GM12872 (cell line): Measurements from ENCODE around the gene PSKH1.

Source experiments
- CTCF ChIP-seq: IDR thresholded peaks from 3 replicates; pipeline ENCODE4 v1.5.1; 2011; ENCODE audit warnings: low read depth, mild to moderate bottlenecking, low read length, moderate library complexity; ENCODE audit not compliant: insufficient read depth

Gene PSKH1

GRCh38 chr16:67963292-67963661 is 70.2 kb downstream of the PSKH1 start:
- TF ChIP-seq CTCF: no peak

GRCh38 chr16:67963662-67964321 is 70.7 kb downstream of the PSKH1 start:
- no peak for TF ChIP-seq CTCF

- no peak for TF ChIP-seq CTCF
These were observed 71.5 kb downstream of the PSKH1 start for GRCh38 chr16:67964477-67965131.

GRCh38 chr16:67965668-67966548 is 72.9 kb downstream of the PSKH1 start:
- no peak for TF ChIP-seq CTCF

- no peak for TF ChIP-seq CTCF
These were observed 73.6 kb downstream of the PSKH1 start for GRCh38 chr16:67966549-67967182.

- no peak for TF ChIP-seq CTCF
These were observed 74.3 kb downstream of the PSKH1 start for GRCh38 chr16:67967183-67967957.

- no peak for TF ChIP-seq CTCF
These were observed 74.9 kb downstream of the PSKH1 start for GRCh38 chr16:67967958-67968399.
